Ascending aorta (tissue), 2 donors: ENCODE data around the gene SLC12A8. TPM values are rescaled to one million over a fixed set of nuclear protein-coding genes. Genes with fewer than 3 reads are reported as not detected.

Source experiments
- DNase-seq, 2 donors: peaks; one replicate each; pipeline ENCODE4 v3.0.0-alpha.2; 2019; ENCODE audit warnings: low spot score in 2 of 2
- H3K27ac ChIP-seq, 2 donors: fragments of 200-600 bp; sonication (generic); one replicate each; pipeline ENCODE4 v1.5.1; 2016 to 2017; ENCODE audit warnings: mild to moderate bottlenecking in 1 of 2
- H3K27me3 ChIP-seq: fragments of 200-600 bp; sonication (generic); one replicate; pipeline ENCODE4 v1.5.1; 2017
- H3K36me3 ChIP-seq, 2 donors: fragments of 200-600 bp; sonication (generic); one replicate each; pipeline ENCODE4 v1.5.1; 2016
- H3K4me1 ChIP-seq, 2 donors: fragments of 200-600 bp; sonication (generic); one replicate each; pipeline ENCODE4 v1.5.1; 2016 to 2017; ENCODE audit warnings: mild to moderate bottlenecking in 1 of 2
- H3K4me3 ChIP-seq, 2 donors: fragments of 200-600 bp; sonication (generic); one replicate each; pipeline ENCODE4 v1.5.1; 2016 to 2017; ENCODE audit warnings: mild to moderate bottlenecking in 1 of 2
- H3K9me3 ChIP-seq, 2 donors: fragments of 200-600 bp; sonication (generic); one replicate each; pipeline ENCODE4 v1.5.1; 2016
- CTCF ChIP-seq, 3 experiments: fragments of 200-600 bp in 2 of 3; fragments of 450-650 bp in 1 of 3; sonication (generic) in 2 of 3; IDR thresholded peaks; one replicate each; pipeline ENCODE4 v1.5.1; 2016 to 2019; ENCODE audit warnings: antibody characterized with exemption in 3 of 3, mild to moderate bottlenecking in 1 of 3, moderate library complexity in 1 of 3
- intact Hi-C: fragments of 100-400 bp; cut with DNase I; formaldehyde crosslinking; loops from one replicate; pipeline ENCODE4 v1.15.1; 2023
- total RNA-seq: library from RNA; depleted of rRNA; stranded (reverse); fragments of >200 nt; gene quantifications from one replicate; pipeline ENCODE4 v1.1.0, GENCODE V29; 2016

The SLC12A8 gene
- total RNA-seq, 1 donor from 2014 or later, result not detected

GRCh38 chr3:125229707-125230106 is 17.2 kb upstream of the SLC12A8 start:
- Histone ChIP-seq H3K27me3 (no peaks in the 10 kb centered on the region), H3K4me3 (no peak overlapping the region), H3K9me3 (no peaks in the 10 kb centered on the region), H3K27ac (no peak overlapping the region), H3K4me1 (no peaks in the 10 kb centered on the region), H3K36me3 (peaks cover 0 to 17% of the 10 kb centered on the region in 2 donors)
- DNase-seq, result no peak
- TF ChIP-seq CTCF (IDR thresholded peaks at IDR 0.05), result no peak
- intact Hi-C loops, result no loop called here

- intact Hi-C loops, result no loop called here
- H3K27me3 ChIP-seq, result no peaks in the 10 kb centered on the region
- TF ChIP-seq CTCF (IDR thresholded peaks at IDR 0.05), result no peak
- no peak for DNase-seq
- H3K4me1 ChIP-seq, result no peaks in the 10 kb centered on the region
- no peaks in the 10 kb centered on the region for H3K9me3 ChIP-seq
- peaks cover 0 to 17% of the 10 kb centered on the region in 2 donors for H3K36me3 ChIP-seq
- no peak overlapping the region for H3K4me3 ChIP-seq
- H3K27ac ChIP-seq, result no peak overlapping the region
These were observed 16.6 kb upstream of the SLC12A8 start for GRCh38 chr3:125229168-125229567.

GRCh38 chr3:125221831-125222230 is 9.3 kb upstream of the SLC12A8 start:
- Histone ChIP-seq H3K4me3 (no peak overlapping the region), H3K4me1 (no peaks in the 10 kb centered on the region), H3K36me3 (no peaks in the 10 kb centered on the region), H3K27me3 (no peaks in the 10 kb centered on the region), H3K9me3 (no peaks in the 10 kb centered on the region), H3K27ac (no peak overlapping the region)
- TF ChIP-seq CTCF (IDR thresholded peaks at IDR 0.05), result no peak
- intact Hi-C loops, result no loop called here
- DNase-seq, result no peak

- intact Hi-C loops, result no loop called here
- no peaks in the 10 kb centered on the region for H3K4me1 ChIP-seq
- H3K27me3 ChIP-seq, result no peaks in the 10 kb centered on the region
- DNase-seq, result no peak
- H3K4me3 ChIP-seq, result no peak overlapping the region
- H3K36me3 ChIP-seq, result no peaks in the 10 kb centered on the region
- H3K9me3 ChIP-seq, result no peaks in the 10 kb centered on the region
- H3K27ac ChIP-seq, result no peak overlapping the region
- no peak for TF ChIP-seq CTCF (IDR thresholded peaks at IDR 0.05)
These were observed 8.3 kb upstream of the SLC12A8 start for GRCh38 chr3:125220727-125221429.

GRCh38 chr3:125220183-125220582 is 7.6 kb upstream of the SLC12A8 start:
- intact Hi-C loops, result no loop called here
- TF ChIP-seq CTCF (IDR thresholded peaks at IDR 0.05), result no peak
- H3K27ac ChIP-seq, result no peak overlapping the region
- H3K9me3 ChIP-seq, result no peaks in the 10 kb centered on the region
- H3K27me3 ChIP-seq, result no peaks in the 10 kb centered on the region
- H3K4me1 ChIP-seq, result no peaks in the 10 kb centered on the region
- H3K36me3 ChIP-seq, result no peaks in the 10 kb centered on the region
- DNase-seq, result no peak
- H3K4me3 ChIP-seq, result no peak overlapping the region
